Endothelial cell of umbilical vein (primary cell): ENCODE data around the gene PTTG1. TPM values are rescaled to one million over a fixed set of nuclear protein-coding genes. Genes with fewer than 3 reads are reported as not detected.

Experiments
- BruUV-seq: library from RNA; stranded (reverse); fragments of 400-500 nt; replicated peaks from 2 replicates; lab custom pipeline; 2021; lab: Mats Ljungman, UMichigan
- CTCF ChIA-PET: fragments of 300-600, 350-600 bp; sonication (Branson Sonifier 250); formaldehyde crosslinking; loops from one replicate; lab custom pipeline; 2021; ENCODE audit warnings: antibody characterized with exemption, inconsistent platforms; lab: Charles Lee
- POLR2A ChIA-PET: fragments of 300-600, 350-600 bp; sonication (Branson Sonifier 250); formaldehyde crosslinking; loops from one replicate; lab custom pipeline; 2021; ENCODE audit warnings: antibody characterized with exemption, inconsistent platforms; lab: Charles Lee
- DNase-seq: peaks from one replicate; pipeline ENCODE4 v3.0.0-alpha.2; 2011; ENCODE audit warnings: low read depth, low spot score
- FAIRE-seq: peaks from 2 replicates; lab custom pipeline; 2011; peaks lifted over from hg19 to GRCh38; lab: Jason Lieb, UNC
- H2AFZ ChIP-seq: 2 replicates; pipeline ENCODE4 v1.6.0; 2012; ENCODE audit warnings: low read depth, low read length, control low read depth, inconsistent platforms
- H3K27ac ChIP-seq: 2 replicates; pipeline ENCODE4 v1.5.1; 2011; ENCODE audit warnings: low read depth, mild to moderate bottlenecking, control low read depth, low read length, moderate library complexity; ENCODE audit not compliant: insufficient read depth
- H3K27me3 ChIP-seq, 2 experiments: 2 replicates each; pipeline versions ENCODE4 v1.6.0 to v1.6.1; 2011; ENCODE audit warnings: low read length in 2 of 2, mixed read lengths in 1 of 2; ENCODE audit not compliant: control insufficient read depth in 2 of 2, insufficient read depth in 2 of 2
- H3K36me3 ChIP-seq, 2 experiments: 2 replicates in 1 of 2; 3 replicates in 1 of 2; pipeline ENCODE4 v1.5.1; 2011; ENCODE audit warnings: low read length in 2 of 2, mild to moderate bottlenecking in 1 of 2, moderate library complexity in 1 of 2; ENCODE audit not compliant: control insufficient read depth in 2 of 2, insufficient read depth in 2 of 2; ENCODE audit errors: extremely low read depth in 1 of 2
- H3K4me1 ChIP-seq: 3 replicates; pipeline ENCODE4 v1.5.1; 2011; ENCODE audit warnings: mild to moderate bottlenecking, low read length; ENCODE audit not compliant: control insufficient read depth, insufficient read depth; ENCODE audit errors: extremely low read depth
- H3K4me2 ChIP-seq: 2 replicates; pipeline ENCODE4 v1.6.1; 2011; ENCODE audit warnings: low read length, control low read depth, mixed read lengths; ENCODE audit not compliant: insufficient read depth
- H3K4me3 ChIP-seq, 3 experiments: fragments of 200-600 bp in 1 of 3; sonication (generic), shearing (Covaris generic) in 1 of 3; replicated peaks in 1 of 3; 2 replicates each; pipeline ENCODE4 v1.5.1; 2011 to 2016; ENCODE audit warnings: control low read depth in 3 of 3, low read length in 3 of 3, mild to moderate bottlenecking in 2 of 3, inconsistent platforms in 1 of 3, low read depth in 1 of 3, moderate library complexity in 1 of 3; ENCODE audit not compliant: insufficient read depth in 1 of 3
- H3K79me2 ChIP-seq: 2 replicates; pipeline ENCODE4 v1.6.0; 2012; ENCODE audit warnings: low read length, inconsistent platforms; ENCODE audit not compliant: control insufficient read depth, insufficient read depth
- H3K9ac ChIP-seq: replicated peaks from 2 replicates; pipeline ENCODE3; 2011; ENCODE audit warnings: low read length, control low read depth; ENCODE audit not compliant: insufficient read depth; ENCODE audit errors: extremely low read depth
- H3K9me1 ChIP-seq: replicated peaks from 3 replicates; pipeline ENCODE4 v1.6.0; 2011; ENCODE audit warnings: mild to moderate bottlenecking, low read length; ENCODE audit not compliant: control insufficient read depth, insufficient read depth; ENCODE audit errors: extremely low read depth
- H3K9me3 ChIP-seq: replicated peaks from 2 replicates; pipeline ENCODE4 v1.5.1; 2012; ENCODE audit warnings: low read length, inconsistent platforms; ENCODE audit not compliant: control insufficient read depth, insufficient read depth
- H4K20me1 ChIP-seq: replicated peaks from 2 replicates; pipeline ENCODE3; 2011; ENCODE audit warnings: mild to moderate bottlenecking, low read length; ENCODE audit not compliant: control insufficient read depth, insufficient read depth; ENCODE audit errors: extremely low read depth
- EZH2 ChIP-seq: IDR thresholded peaks from 2 replicates; pipeline ENCODE4 v1.6.1; 2012; ENCODE audit warnings: borderline replicate concordance, low read depth, mild to moderate bottlenecking, moderate library complexity, low read length, inconsistent platforms; ENCODE audit not compliant: severe bottlenecking
- FOS ChIP-seq: IDR thresholded peaks from 2 replicates; pipeline ENCODE4 v1.6.1; 2011; ENCODE audit warnings: mild to moderate bottlenecking, low read length, moderate library complexity, borderline replicate concordance; ENCODE audit not compliant: insufficient read depth
- GATA2 ChIP-seq: IDR thresholded peaks from 2 replicates; pipeline ENCODE4 v1.7.0; 2011; ENCODE audit warnings: low read depth, mild to moderate bottlenecking, moderate library complexity, mixed read lengths, low read length; ENCODE audit not compliant: insufficient read length, insufficient read depth
- JUN ChIP-seq: IDR thresholded peaks from 2 replicates; pipeline ENCODE4 v1.6.1; 2011; ENCODE audit warnings: borderline replicate concordance, low read depth; ENCODE audit not compliant: insufficient read length, insufficient read depth
- MYC ChIP-seq: IDR thresholded peaks from one replicate; pipeline ENCODE4 v1.6.1; 2011; ENCODE audit warnings: mild to moderate bottlenecking, low read depth, low read length
- POLR2A ChIP-seq: IDR thresholded peaks from 2 replicates; pipeline ENCODE4 v1.6.1; 2012; ENCODE audit warnings: low read depth, mild to moderate bottlenecking, control low read depth, low read length
- POLR2AphosphoS5 ChIP-seq: IDR thresholded peaks from 2 replicates; pipeline ENCODE4 v1.6.1; 2012; ENCODE audit warnings: low read depth, mild to moderate bottlenecking, control low read depth, low read length, moderate library complexity; ENCODE audit not compliant: insufficient read depth
- dilution Hi-C: fragments of 300-500 bp; cut with MboI; formaldehyde crosslinking; loops from one replicate; pipeline ENCODE4 v1.15.0; 2019; ENCODE audit warnings: low sequenced_read_pairs; ENCODE audit not compliant: extremely low pct_ligation_motif_present
- intact Hi-C: fragments of 100-400 bp; cut with micrococcal nuclease; formaldehyde crosslinking; loops from one replicate; pipeline ENCODE4 v1.10.0; 2022
- polyA plus RNA-seq, 4 experiments: library from polyadenylated mRNA; depleted of rRNA in 3 of 4; stranded (reverse) in 3 of 4; unstranded in 1 of 4; fragments of >200 nt; gene quantifications; 2 replicates each; pipeline versions ENCODE4 v1.2.1 to v1.2.3, GENCODE V29; 2011 to 2012; ENCODE audit warnings: missing spikeins in 1 of 4
- total RNA-seq: library from RNA; stranded (reverse); gene quantifications from 2 replicates; pipeline ENCODE4 v1.2.3, GENCODE V29; 2021
- TF ChIP-seq, protein P1 (sequence below): IDR thresholded peaks from 2 replicates; pipeline ENCODE4 v1.6.1; 2011; ENCODE audit not compliant: insufficient read depth, insufficient read length
- TF ChIP-seq, protein P2 (sequence below), 2 donors: IDR thresholded peaks; 1 replicate in 1 of 2; 2 replicates in 1 of 2; pipeline ENCODE4 v1.5.1; 2011; ENCODE audit warnings: low read length in 2 of 2, mild to moderate bottlenecking in 2 of 2, moderate library complexity in 2 of 2, control low read depth in 1 of 2, inconsistent platforms in 1 of 2, low read depth in 1 of 2; ENCODE audit not compliant: insufficient read depth in 1 of 2; ENCODE audit errors: extremely low read depth in 1 of 2

PTTG1 gene
- total and polyA plus RNA-seq, 2 donors (not counting 3 experiments of a cell fraction or from before 2014, with no cell fraction given) = 140 to 157 TPM

- H4K20me1 ChIP-seq = no peaks in the 10 kb centered on the region
- TF ChIP-seq POLR2AphosphoS5 (no peak), GATA2 (no peak), POLR2A (no peak), EZH2 (no peak), FOS (no peak), MYC (no peak), JUN (no peak)
- TF ChIP-seq, protein P1, sequence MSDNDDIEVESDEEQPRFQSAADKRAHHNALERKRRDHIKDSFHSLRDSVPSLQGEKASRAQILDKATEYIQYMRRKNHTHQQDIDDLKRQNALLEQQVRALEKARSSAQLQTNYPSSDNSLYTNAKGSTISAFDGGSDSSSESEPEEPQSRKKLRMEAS = no peak
- TF ChIP-seq, protein P2, sequence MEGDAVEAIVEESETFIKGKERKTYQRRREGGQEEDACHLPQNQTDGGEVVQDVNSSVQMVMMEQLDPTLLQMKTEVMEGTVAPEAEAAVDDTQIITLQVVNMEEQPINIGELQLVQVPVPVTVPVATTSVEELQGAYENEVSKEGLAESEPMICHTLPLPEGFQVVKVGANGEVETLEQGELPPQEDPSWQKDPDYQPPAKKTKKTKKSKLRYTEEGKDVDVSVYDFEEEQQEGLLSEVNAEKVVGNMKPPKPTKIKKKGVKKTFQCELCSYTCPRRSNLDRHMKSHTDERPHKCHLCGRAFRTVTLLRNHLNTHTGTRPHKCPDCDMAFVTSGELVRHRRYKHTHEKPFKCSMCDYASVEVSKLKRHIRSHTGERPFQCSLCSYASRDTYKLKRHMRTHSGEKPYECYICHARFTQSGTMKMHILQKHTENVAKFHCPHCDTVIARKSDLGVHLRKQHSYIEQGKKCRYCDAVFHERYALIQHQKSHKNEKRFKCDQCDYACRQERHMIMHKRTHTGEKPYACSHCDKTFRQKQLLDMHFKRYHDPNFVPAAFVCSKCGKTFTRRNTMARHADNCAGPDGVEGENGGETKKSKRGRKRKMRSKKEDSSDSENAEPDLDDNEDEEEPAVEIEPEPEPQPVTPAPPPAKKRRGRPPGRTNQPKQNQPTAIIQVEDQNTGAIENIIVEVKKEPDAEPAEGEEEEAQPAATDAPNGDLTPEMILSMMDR (IDR thresholded peaks at IDR 0.05; ENCODE audit: extremely low read depth in 1 of 2, insufficient read depth in 1 of 2, low read depth in 1 of 2, low read length in 2 of 2) = no peak
- no peaks in the 10 kb centered on the region for H3K36me3 ChIP-seq
- no peaks in the 10 kb centered on the region for H3K4me1 ChIP-seq
- no peak overlapping the region for H2AFZ ChIP-seq
- H3K79me2 ChIP-seq = no peaks in the 10 kb centered on the region
- no peak overlapping the region for H3K4me3 ChIP-seq
- no peak overlapping the region for H3K27ac ChIP-seq
- H3K9me3 ChIP-seq = no peaks in the 10 kb centered on the region
- no peak overlapping the region for H3K4me2 ChIP-seq
- intact Hi-C loops = no loop called here
- no peak overlapping the region for H3K9ac ChIP-seq
- CTCF ChIA-PET = interaction anchor here (1.0 to 4.8 kb wide), 2 partner anchors 14 to 356 kb away, joined by 4 to 46 read pairs; no protein-coding TSS in a partner anchor
- no peaks in the 10 kb centered on the region for H3K9me1 ChIP-seq
- dilution Hi-C loops = no loop called here
- no peak for FAIRE-seq
- DNase-seq = no peak
- H3K27me3 ChIP-seq = peaks cover 47 to 51% of the 10 kb centered on the region in 2 experiments
- BruUV-seq = no TSS peak
- POLR2A ChIA-PET = no interaction called here
Observed at GRCh38 chr5:160377651-160378050, 44.0 kb upstream of the PTTG1 start.
